Vagina (tissue), 2 donors: ENCODE measurements around the gene RPL32.

Source experiments
- CTCF ChIP-seq, 3 experiments: fragments of 450-650 bp in 2 of 3; fragments of 200-600 bp in 1 of 3; sonication (generic) in 1 of 3; IDR thresholded peaks; one replicate each; pipeline ENCODE4 v1.5.1; 2017 to 2019; ENCODE audit warnings: antibody characterized with exemption in 3 of 3, mild to moderate bottlenecking in 2 of 3, moderate library complexity in 2 of 3
- POLR2A ChIP-seq, 2 donors: fragments of 450-650 bp; IDR thresholded peaks; one replicate each; pipeline ENCODE4 v1.6.1; 2017; ENCODE audit warnings: antibody characterized with exemption in 2 of 2, mild to moderate bottlenecking in 2 of 2, moderate library complexity in 2 of 2
- POLR2AphosphoS5 ChIP-seq, 2 donors: sonication (generic); formaldehyde crosslinking; IDR thresholded peaks; one replicate each; pipeline ENCODE4 v1.9.0; 2017; ENCODE audit warnings: antibody characterized with exemption in 2 of 2, mild to moderate bottlenecking in 2 of 2, low read depth in 1 of 2; ENCODE audit not compliant: insufficient read depth in 1 of 2

GRCh38 chr3:12798559-12799179 lies 42.7 kb downstream of the RPL32 start:
- TF ChIP-seq CTCF (IDR thresholded peaks at IDR 0.05): no peak
- TF ChIP-seq POLR2A (IDR thresholded peaks at IDR 0.05): no peak
- no peak for TF ChIP-seq POLR2AphosphoS5 (IDR thresholded peaks at IDR 0.05; ENCODE audit: insufficient read depth in 1 of 2, low read depth in 1 of 2)
